ENCODE results near the gene ARHGAP26. TPM values are rescaled to one million over a fixed set of nuclear protein-coding genes. Genes with fewer than 3 reads are reported as not detected.

ARHGAP26 gene
- total RNA-seq, 1 experiment from 2014 or later = 54.3 TPM

GRCh38 chr5:143165049-143165880, 395.1 kb downstream of the ARHGAP26 start:
- BruUV-seq (replicated peaks) = no TSS peak
- DNase-seq (ENCODE audit: unreplicated experiment) = no peak

DNA sequence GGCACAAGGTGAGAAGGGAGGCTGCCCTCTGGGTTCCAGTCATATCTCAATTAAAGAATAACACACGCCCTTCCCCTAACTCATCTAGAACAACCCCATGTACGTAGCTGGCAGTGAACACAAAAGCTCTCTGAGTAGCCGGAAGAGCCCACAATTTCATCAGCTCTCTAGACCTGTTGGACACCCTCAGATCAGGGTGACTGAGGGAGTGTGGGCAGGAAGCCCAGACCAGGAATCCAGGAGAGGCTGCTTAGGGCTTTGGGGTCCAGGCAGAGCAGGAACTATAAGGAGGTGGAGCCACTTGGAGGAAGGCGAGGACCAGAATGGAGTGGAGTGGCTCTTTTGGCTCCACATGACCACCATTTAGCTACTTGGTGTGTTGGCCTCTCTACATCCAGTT, 395.9 kb downstream of the ARHGAP26 start:
- intact Hi-C loops (cut with micrococcal nuclease) = loop anchor here (10.0 kb wide), 1 partner anchor 519 kb away; no protein-coding TSS in a partner anchor
- H3K4me1 Mint-ChIP-seq (ENCODE audit: insufficient read depth, unreplicated experiment) = peaks cover 37% of the 10 kb centered on the region
- TF ChIP-seq, protein P1, sequence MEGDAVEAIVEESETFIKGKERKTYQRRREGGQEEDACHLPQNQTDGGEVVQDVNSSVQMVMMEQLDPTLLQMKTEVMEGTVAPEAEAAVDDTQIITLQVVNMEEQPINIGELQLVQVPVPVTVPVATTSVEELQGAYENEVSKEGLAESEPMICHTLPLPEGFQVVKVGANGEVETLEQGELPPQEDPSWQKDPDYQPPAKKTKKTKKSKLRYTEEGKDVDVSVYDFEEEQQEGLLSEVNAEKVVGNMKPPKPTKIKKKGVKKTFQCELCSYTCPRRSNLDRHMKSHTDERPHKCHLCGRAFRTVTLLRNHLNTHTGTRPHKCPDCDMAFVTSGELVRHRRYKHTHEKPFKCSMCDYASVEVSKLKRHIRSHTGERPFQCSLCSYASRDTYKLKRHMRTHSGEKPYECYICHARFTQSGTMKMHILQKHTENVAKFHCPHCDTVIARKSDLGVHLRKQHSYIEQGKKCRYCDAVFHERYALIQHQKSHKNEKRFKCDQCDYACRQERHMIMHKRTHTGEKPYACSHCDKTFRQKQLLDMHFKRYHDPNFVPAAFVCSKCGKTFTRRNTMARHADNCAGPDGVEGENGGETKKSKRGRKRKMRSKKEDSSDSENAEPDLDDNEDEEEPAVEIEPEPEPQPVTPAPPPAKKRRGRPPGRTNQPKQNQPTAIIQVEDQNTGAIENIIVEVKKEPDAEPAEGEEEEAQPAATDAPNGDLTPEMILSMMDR (IDR thresholded peaks at IDR 0.05; ENCODE audit: unreplicated experiment) = no peak
- no TSS peak for BruUV-seq (replicated peaks)
- H3K4me3 Mint-ChIP-seq (ENCODE audit: unreplicated experiment) = no peak overlapping the region
- no peaks in the 10 kb centered on the region for H3K36me3 Mint-ChIP-seq (ENCODE audit: insufficient read depth, unreplicated experiment)
- POLR2A ChIA-PET = interaction anchor here (0.9 to 3.5 kb wide), 10 partner anchors 9 to 102 kb away, joined by 3 to 25 read pairs (median 8); no protein-coding TSS in a partner anchor
- H3K9me3 Mint-ChIP-seq (ENCODE audit: unreplicated experiment) = no peaks in the 10 kb centered on the region
- H3K27me3 Mint-ChIP-seq (ENCODE audit: insufficient read depth, unreplicated experiment) = no peaks in the 10 kb centered on the region
- CTCF ChIA-PET = interaction anchor here (0.5 to 1.2 kb wide), 8 partner anchors 11 to 921 kb away, joined by 3 to 5 read pairs (median 3); no protein-coding TSS in a partner anchor
- no peak for DNase-seq (ENCODE audit: unreplicated experiment)
- H3K27ac Mint-ChIP-seq (ENCODE audit: low read depth, unreplicated experiment) = peak overlapping the region; percentile 71

More at GRCh38 chr5:143165049-143165880, 395.1 kb downstream of the ARHGAP26 start:
- Mint-ChIP-seq H3K4me1 (ENCODE audit: insufficient read depth, unreplicated experiment) (peaks cover 38% of the 10 kb centered on the region), H3K9me3 (ENCODE audit: unreplicated experiment) (no peaks in the 10 kb centered on the region), H3K27me3 (ENCODE audit: insufficient read depth, unreplicated experiment) (no peaks in the 10 kb centered on the region), H3K36me3 (ENCODE audit: insufficient read depth, unreplicated experiment) (no peaks in the 10 kb centered on the region), H3K4me3 (ENCODE audit: unreplicated experiment) (no peak overlapping the region), H3K27ac (ENCODE audit: low read depth, unreplicated experiment) (no peak overlapping the region)
- intact Hi-C loops (cut with micrococcal nuclease) = loop anchor here (10.0 kb wide), 1 partner anchor 520 kb away; no protein-coding TSS in a partner anchor
- POLR2A ChIA-PET = interaction anchor here (0.5 to 3.5 kb wide), 12 partner anchors 9 to 274 kb away, joined by 3 to 25 read pairs (median 4); partner anchors contain the start of gene NR3C1
- TF ChIP-seq, protein P1 (IDR thresholded peaks at IDR 0.05; ENCODE audit: unreplicated experiment) = no peak
- CTCF ChIA-PET = interaction anchor here (0.7 to 1.8 kb wide), 6 partner anchors 22 to 239 kb away, joined by 3 to 6 read pairs (median 5); partner anchors contain the start of gene NR3C1

GRCh38 chr5:143166661-143167420, 396.7 kb downstream of the ARHGAP26 start:
- CTCF ChIA-PET = interaction anchor here (0.5 to 2.3 kb wide), 13 partner anchors 8 to 920 kb away, joined by 3 to 6 read pairs (median 4); no protein-coding TSS in a partner anchor
- peaks cover 29% of the 10 kb centered on the region for H3K4me1 Mint-ChIP-seq (ENCODE audit: insufficient read depth, unreplicated experiment)

More at GRCh38 chr5:143166661-143167420, 396.7 kb downstream of the ARHGAP26 start:
- Mint-ChIP-seq H3K27ac (ENCODE audit: low read depth, unreplicated experiment) (peak overlapping the region; percentile 71), H3K9me3 (ENCODE audit: unreplicated experiment) (no peaks in the 10 kb centered on the region), H3K36me3 (ENCODE audit: insufficient read depth, unreplicated experiment) (no peaks in the 10 kb centered on the region), H3K4me3 (ENCODE audit: unreplicated experiment) (no peak overlapping the region), H3K27me3 (ENCODE audit: insufficient read depth, unreplicated experiment) (no peaks in the 10 kb centered on the region)
- POLR2A ChIA-PET = interaction anchor here (0.7 to 3.5 kb wide), 14 partner anchors 8 to 164 kb away, joined by 3 to 25 read pairs (median 4); no protein-coding TSS in a partner anchor
- intact Hi-C loops (cut with micrococcal nuclease) = loop anchor here (10.0 kb wide), 1 partner anchor 518 kb away; no protein-coding TSS in a partner anchor
- BruUV-seq (replicated peaks) = no TSS peak
- TF ChIP-seq, protein P1 (IDR thresholded peaks at IDR 0.05; ENCODE audit: unreplicated experiment) = no peak
- peak; percentile 50 for DNase-seq (ENCODE audit: unreplicated experiment)

All from MCF 10A (cell line).